ENCODE measurements around the gene CXCL17.
"Not testable (repeated sequence)": the region's sequence is repeated elsewhere in the genome, so short reads cannot be mapped to it uniquely, and the experiment has no call there.

Gene CXCL17

GRCh38 chr19:42468273-42468796 lies 25.6 kb upstream of the CXCL17 start:
- Histone ChIP-seq H3K4me3 (ENCODE audit: low read depth, low read length) (no peak overlapping the region), H3K27me3 (ENCODE audit: insufficient read depth, low read depth, severe bottlenecking) (no peaks in the 10 kb centered on the region), H3K36me3 (no peaks in the 10 kb centered on the region), H3K9me3 (ENCODE audit: severe bottlenecking) (no peaks in the 10 kb centered on the region), H3K27ac (no peak overlapping the region)
- DNase-seq, result no peak
- TF ChIP-seq, protein P1, sequence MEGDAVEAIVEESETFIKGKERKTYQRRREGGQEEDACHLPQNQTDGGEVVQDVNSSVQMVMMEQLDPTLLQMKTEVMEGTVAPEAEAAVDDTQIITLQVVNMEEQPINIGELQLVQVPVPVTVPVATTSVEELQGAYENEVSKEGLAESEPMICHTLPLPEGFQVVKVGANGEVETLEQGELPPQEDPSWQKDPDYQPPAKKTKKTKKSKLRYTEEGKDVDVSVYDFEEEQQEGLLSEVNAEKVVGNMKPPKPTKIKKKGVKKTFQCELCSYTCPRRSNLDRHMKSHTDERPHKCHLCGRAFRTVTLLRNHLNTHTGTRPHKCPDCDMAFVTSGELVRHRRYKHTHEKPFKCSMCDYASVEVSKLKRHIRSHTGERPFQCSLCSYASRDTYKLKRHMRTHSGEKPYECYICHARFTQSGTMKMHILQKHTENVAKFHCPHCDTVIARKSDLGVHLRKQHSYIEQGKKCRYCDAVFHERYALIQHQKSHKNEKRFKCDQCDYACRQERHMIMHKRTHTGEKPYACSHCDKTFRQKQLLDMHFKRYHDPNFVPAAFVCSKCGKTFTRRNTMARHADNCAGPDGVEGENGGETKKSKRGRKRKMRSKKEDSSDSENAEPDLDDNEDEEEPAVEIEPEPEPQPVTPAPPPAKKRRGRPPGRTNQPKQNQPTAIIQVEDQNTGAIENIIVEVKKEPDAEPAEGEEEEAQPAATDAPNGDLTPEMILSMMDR (IDR thresholded peaks at IDR 0.05; ENCODE audit: low read depth, low read length), result no peak

GRCh38 chr19:42467183-42467760 lies 24.5 kb upstream of the CXCL17 start:
- Histone ChIP-seq H3K4me3 (ENCODE audit: low read depth, low read length) (no peak overlapping the region), H3K27me3 (ENCODE audit: insufficient read depth, low read depth, severe bottlenecking) (no peaks in the 10 kb centered on the region), H3K9me3 (ENCODE audit: severe bottlenecking) (no peaks in the 10 kb centered on the region), H3K36me3 (no peaks in the 10 kb centered on the region), H3K27ac (no peak overlapping the region)
- no peak for DNase-seq
- TF ChIP-seq, protein P1 (IDR thresholded peaks at IDR 0.05; ENCODE audit: low read depth, low read length), result no peak

DNA sequence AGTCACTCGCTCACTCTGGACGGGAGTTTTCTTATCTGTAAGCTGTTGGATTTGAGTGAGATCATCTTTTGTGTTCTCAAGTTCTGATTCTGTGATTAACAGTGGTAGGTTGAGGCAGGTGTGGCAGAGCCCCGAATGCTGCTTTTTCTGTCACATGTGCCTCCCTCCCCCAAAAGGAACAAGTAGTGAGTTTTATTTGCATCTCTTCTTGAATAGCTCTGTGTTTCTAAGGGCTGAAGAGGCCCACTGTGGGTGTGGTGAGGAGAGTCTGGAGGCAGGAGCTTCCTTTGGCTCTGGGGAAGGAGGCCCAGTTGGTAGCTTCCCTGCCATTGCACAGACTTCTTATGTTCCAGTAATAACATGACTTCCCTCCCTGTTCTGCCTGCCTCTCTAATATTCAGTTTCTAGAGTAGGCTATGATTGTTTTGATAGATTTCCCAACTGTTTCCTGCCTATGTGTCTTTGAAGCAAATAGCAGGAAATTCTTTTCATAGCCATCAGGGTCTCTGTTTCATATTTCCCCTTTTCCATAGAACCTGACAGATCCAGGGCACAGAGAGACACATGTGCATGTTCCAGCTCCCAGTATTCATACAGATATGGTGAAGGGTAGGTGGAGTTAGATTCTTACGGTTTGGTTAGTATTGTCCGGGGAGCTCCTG lies 23.9 kb upstream of the CXCL17 start:
- H3K27ac ChIP-seq, result no peak overlapping the region
- no peak overlapping the region for H3K4me3 ChIP-seq (ENCODE audit: low read depth, low read length)
- no peaks in the 10 kb centered on the region for H3K27me3 ChIP-seq (ENCODE audit: insufficient read depth, low read depth, severe bottlenecking)
- TF ChIP-seq, protein P1 (IDR thresholded peaks at IDR 0.05; ENCODE audit: low read depth, low read length), result no peak
- no peak for DNase-seq
- H3K9me3 ChIP-seq (ENCODE audit: severe bottlenecking), result no peaks in the 10 kb centered on the region
- no peaks in the 10 kb centered on the region for H3K36me3 ChIP-seq

DNA sequence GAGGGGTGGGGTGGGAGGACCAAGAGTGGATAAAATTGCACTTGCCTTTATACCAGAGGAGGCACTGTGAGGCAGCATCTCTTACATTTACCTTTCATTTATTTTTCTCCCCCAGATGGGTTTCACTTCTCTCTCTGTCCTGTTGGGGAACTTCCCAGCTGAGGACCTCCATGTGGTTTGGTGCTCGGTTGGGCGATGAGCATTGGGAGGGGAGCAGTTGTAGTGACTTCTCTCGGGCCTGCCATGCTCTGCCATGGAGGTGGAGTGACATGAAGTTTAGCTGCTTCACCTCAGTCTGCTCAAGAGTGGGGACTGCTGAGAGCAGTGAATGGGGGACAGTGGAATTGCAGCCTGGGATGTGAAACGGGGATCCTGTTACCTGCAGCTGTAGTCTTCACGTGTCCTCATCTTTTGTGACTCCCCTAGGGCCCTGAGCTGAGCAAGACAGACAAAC lies 23.1 kb upstream of the CXCL17 start:
- Histone ChIP-seq H3K9me3 (ENCODE audit: severe bottlenecking) (no peaks in the 10 kb centered on the region), H3K4me3 (ENCODE audit: low read depth, low read length) (no peak overlapping the region), H3K27me3 (ENCODE audit: insufficient read depth, low read depth, severe bottlenecking) (no peaks in the 10 kb centered on the region), H3K36me3 (no peaks in the 10 kb centered on the region), H3K27ac (no peak overlapping the region)
- TF ChIP-seq, protein P1 (IDR thresholded peaks at IDR 0.05; ENCODE audit: low read depth, low read length), result no peak
- no peak for DNase-seq

GRCh38 chr19:42461700-42462324 lies 19.1 kb upstream of the CXCL17 start:
- Histone ChIP-seq H3K4me3 (ENCODE audit: low read depth, low read length) (no peak overlapping the region), H3K9me3 (ENCODE audit: severe bottlenecking) (no peaks in the 10 kb centered on the region), H3K36me3 (no peaks in the 10 kb centered on the region), H3K27ac (no peak overlapping the region), H3K27me3 (ENCODE audit: insufficient read depth, low read depth, severe bottlenecking) (no peaks in the 10 kb centered on the region)
- no peak for DNase-seq
- TF ChIP-seq, protein P1 (IDR thresholded peaks at IDR 0.05; ENCODE audit: low read depth, low read length), result no peak

- DNase-seq; H3K4me3 ChIP-seq (ENCODE audit: low read depth, low read length); H3K27ac ChIP-seq; H3K9me3 ChIP-seq (ENCODE audit: severe bottlenecking); H3K36me3 ChIP-seq; H3K27me3 ChIP-seq (ENCODE audit: insufficient read depth, low read depth, severe bottlenecking): not testable (repeated sequence)
Measured at GRCh38 chr19:42461231-42461630, 18.5 kb upstream of the CXCL17 start.
